ENCODE data around the gene MSI1. TPM values are rescaled to one million over a fixed set of nuclear protein-coding genes. Genes with fewer than 3 reads are reported as not detected.

Gene MSI1
- total RNA-seq, 3 donors from 2014 or later (not counting 1 experiment from before 2014, with no cell fraction given), result not detected

DNA sequence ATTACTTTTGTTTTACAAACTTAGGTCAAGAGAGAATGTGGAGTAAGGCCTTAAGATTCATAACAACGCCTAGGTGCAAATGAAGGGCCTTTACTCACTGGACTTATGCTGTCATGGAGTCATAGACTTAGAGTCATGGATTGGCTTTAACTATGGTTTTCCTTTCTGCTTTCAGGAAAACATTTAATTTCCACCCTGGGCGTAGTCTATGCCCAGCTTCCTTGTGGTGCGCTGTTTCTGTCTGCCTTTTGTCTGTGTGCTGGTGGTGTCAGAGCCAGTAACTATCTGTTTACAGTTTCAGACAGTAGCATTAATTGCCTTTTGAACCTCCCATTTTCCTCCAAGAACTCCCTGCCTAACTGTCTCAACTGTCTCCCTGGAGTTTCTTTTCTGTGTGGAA, 37.1 kb upstream of the MSI1 start:
- H3K4me3 ChIP-seq (ENCODE audit: low read length), result no peak overlapping the region
- Mint-ChIP-seq H3K27ac (no peak overlapping the region), H3K36me3 (no peaks in the 10 kb centered on the region), H3K9me3 (no peaks in the 10 kb centered on the region), H3K27me3 (ENCODE audit: low read depth in 2 of 2) (peaks cover 0 to 5% of the 10 kb centered on the region in 2 donors), H3K4me1 (peaks cover 0 to 6% of the 10 kb centered on the region in 2 donors), H3K4me3 (no peak overlapping the region)
- WGBS (ENCODE audit: insufficient coverage), result 94% methylated on average over 3 of the region's 3 CpGs
- no peaks in the 10 kb centered on the region for H3K36me3 ChIP-seq (ENCODE audit: control insufficient read depth, insufficient read depth, low read length)
- H3K9me3 ChIP-seq (ENCODE audit: control insufficient read depth, insufficient read depth, low read length), result no peaks in the 10 kb centered on the region
- DNase-seq (no peak), ATAC-seq (no peak)
- no peaks in the 10 kb centered on the region for H3K4me1 ChIP-seq (ENCODE audit: control insufficient read depth, insufficient read depth, low read length)
- intact Hi-C loops (cut with micrococcal nuclease), result no loop called here
- TF ChIP-seq, protein P1, sequence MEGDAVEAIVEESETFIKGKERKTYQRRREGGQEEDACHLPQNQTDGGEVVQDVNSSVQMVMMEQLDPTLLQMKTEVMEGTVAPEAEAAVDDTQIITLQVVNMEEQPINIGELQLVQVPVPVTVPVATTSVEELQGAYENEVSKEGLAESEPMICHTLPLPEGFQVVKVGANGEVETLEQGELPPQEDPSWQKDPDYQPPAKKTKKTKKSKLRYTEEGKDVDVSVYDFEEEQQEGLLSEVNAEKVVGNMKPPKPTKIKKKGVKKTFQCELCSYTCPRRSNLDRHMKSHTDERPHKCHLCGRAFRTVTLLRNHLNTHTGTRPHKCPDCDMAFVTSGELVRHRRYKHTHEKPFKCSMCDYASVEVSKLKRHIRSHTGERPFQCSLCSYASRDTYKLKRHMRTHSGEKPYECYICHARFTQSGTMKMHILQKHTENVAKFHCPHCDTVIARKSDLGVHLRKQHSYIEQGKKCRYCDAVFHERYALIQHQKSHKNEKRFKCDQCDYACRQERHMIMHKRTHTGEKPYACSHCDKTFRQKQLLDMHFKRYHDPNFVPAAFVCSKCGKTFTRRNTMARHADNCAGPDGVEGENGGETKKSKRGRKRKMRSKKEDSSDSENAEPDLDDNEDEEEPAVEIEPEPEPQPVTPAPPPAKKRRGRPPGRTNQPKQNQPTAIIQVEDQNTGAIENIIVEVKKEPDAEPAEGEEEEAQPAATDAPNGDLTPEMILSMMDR (IDR thresholded peaks at IDR 0.05), result no peak
- peaks cover 2% of the 10 kb centered on the region for H3K27me3 ChIP-seq (ENCODE audit: control insufficient read depth, insufficient read depth, low read length)
- no peak overlapping the region for H3K27ac ChIP-seq (ENCODE audit: low read length)

DNA sequence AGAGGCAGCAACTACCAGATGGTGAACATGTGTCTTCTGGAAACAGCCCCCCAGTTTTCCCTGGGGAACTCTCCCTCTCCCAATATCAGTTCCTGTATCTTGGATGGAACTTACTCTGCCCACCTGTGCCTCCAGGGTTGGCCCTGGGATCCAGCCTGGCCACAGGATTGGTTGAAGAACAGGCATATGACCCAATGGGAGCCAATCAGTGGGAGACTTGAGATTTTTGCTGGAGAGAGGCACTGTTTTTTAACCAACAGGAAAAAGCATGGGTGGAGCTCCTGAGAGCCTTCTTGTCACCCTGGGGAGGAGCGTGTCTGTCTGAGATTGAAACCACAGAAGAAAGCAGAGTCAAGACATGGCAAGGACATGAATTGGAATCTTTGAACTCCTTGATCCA, 35.3 kb upstream of the MSI1 start:
- H3K4me1 Mint-ChIP-seq, result peaks cover 0 to 6% of the 10 kb centered on the region in 2 donors
- TF ChIP-seq, protein P1 (IDR thresholded peaks at IDR 0.05), result no peak
- H3K27me3 Mint-ChIP-seq (ENCODE audit: low read depth in 2 of 2), result peaks cover 7 to 13% of the 10 kb centered on the region in 2 donors
- no peak overlapping the region for H3K27ac ChIP-seq (ENCODE audit: low read length)
- 41% methylated on average over 1 of the region's 1 CpG for WGBS (ENCODE audit: insufficient coverage)
- H3K27me3 ChIP-seq (ENCODE audit: control insufficient read depth, insufficient read depth, low read length), result peaks cover 4% of the 10 kb centered on the region
- no peak overlapping the region for H3K4me3 Mint-ChIP-seq
- no peaks in the 10 kb centered on the region for H3K9me3 ChIP-seq (ENCODE audit: control insufficient read depth, insufficient read depth, low read length)
- H3K4me1 ChIP-seq (ENCODE audit: control insufficient read depth, insufficient read depth, low read length), result no peaks in the 10 kb centered on the region
- H3K36me3 Mint-ChIP-seq, result no peaks in the 10 kb centered on the region
- H3K4me3 ChIP-seq (ENCODE audit: low read length), result no peak overlapping the region
- H3K9me3 Mint-ChIP-seq, result no peaks in the 10 kb centered on the region
- no peaks in the 10 kb centered on the region for H3K36me3 ChIP-seq (ENCODE audit: control insufficient read depth, insufficient read depth, low read length)
- ATAC-seq (no peak), DNase-seq (no peak)
- intact Hi-C loops (cut with micrococcal nuclease), result no loop called here
- no peak overlapping the region for H3K27ac Mint-ChIP-seq

DNA sequence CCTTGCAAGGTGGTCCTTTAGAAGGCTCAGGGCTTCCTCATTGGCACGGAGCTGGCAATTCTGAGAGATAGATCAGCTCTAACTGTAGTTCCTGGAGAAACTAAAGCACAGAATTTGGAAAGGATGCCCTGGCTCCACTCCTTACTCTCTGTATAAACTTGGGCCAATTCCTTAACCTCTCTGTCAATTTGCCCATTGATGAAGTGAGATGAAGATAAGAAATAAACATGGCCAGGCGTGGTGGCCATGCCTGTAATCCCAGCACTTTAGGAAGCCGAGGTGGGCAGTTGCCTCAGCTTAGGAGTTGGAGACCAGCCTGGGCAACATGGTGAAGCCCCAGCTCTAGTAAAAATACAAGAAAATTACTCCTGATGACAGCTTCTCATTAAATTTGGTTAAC, 34.9 kb upstream of the MSI1 start:
- Histone ChIP-seq H3K27ac (ENCODE audit: low read length) (no peak overlapping the region), H3K4me1 (ENCODE audit: control insufficient read depth, insufficient read depth, low read length) (no peaks in the 10 kb centered on the region), H3K9me3 (ENCODE audit: control insufficient read depth, insufficient read depth, low read length) (no peaks in the 10 kb centered on the region), H3K27me3 (ENCODE audit: control insufficient read depth, insufficient read depth, low read length) (peaks cover 4% of the 10 kb centered on the region), H3K36me3 (ENCODE audit: control insufficient read depth, insufficient read depth, low read length) (no peaks in the 10 kb centered on the region), H3K4me3 (ENCODE audit: low read length) (no peak overlapping the region)
- intact Hi-C loops (cut with micrococcal nuclease), result no loop called here
- 92% methylated on average over 3 of the region's 3 CpGs for WGBS (ENCODE audit: insufficient coverage)
- TF ChIP-seq, protein P1 (IDR thresholded peaks at IDR 0.05), result no peak
- peaks cover 7 to 13% of the 10 kb centered on the region in 2 donors for H3K27me3 Mint-ChIP-seq (ENCODE audit: low read depth in 2 of 2)
- H3K4me1 Mint-ChIP-seq, result peaks cover 0 to 6% of the 10 kb centered on the region in 2 donors
- no peaks in the 10 kb centered on the region for H3K9me3 Mint-ChIP-seq
- no peak overlapping the region for H3K27ac Mint-ChIP-seq
- DNase-seq (no peak), ATAC-seq (no peak)
- H3K36me3 Mint-ChIP-seq, result no peaks in the 10 kb centered on the region
- H3K4me3 Mint-ChIP-seq, result no peak overlapping the region

DNA sequence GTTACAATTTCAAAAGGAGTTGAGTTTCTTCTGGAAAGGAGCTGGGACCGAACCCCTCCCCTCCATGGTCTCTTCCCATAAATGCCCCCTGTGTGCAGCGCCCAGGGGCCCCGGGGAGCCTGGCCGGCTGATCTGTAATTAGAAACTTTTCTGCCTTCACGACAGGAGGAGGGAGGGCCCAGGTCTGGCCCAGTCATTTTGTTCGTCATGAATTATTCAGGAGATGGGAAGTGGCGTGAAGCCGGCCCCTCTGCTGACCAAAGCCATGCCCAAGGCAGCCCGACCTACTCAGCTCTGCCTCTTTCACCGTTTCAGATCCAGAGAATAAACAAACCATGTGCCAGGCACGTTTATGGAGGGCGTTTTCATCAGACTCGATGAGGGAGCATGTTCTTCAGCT, 33.3 kb upstream of the MSI1 start:
- H3K4me3 ChIP-seq (ENCODE audit: low read length), result no peak overlapping the region
- H3K27me3 ChIP-seq (ENCODE audit: control insufficient read depth, insufficient read depth, low read length), result peaks cover 4% of the 10 kb centered on the region
- TF ChIP-seq, protein P1 (IDR thresholded peaks at IDR 0.05), result no peak
- Mint-ChIP-seq H3K9me3 (no peaks in the 10 kb centered on the region), H3K27ac (no peak overlapping the region), H3K4me3 (no peak overlapping the region), H3K36me3 (no peaks in the 10 kb centered on the region), H3K27me3 (ENCODE audit: low read depth in 2 of 2) (peaks cover 7 to 18% of the 10 kb centered on the region in 2 donors), H3K4me1 (peaks cover 0 to 6% of the 10 kb centered on the region in 2 donors)
- ATAC-seq (no peak), DNase-seq (no peak)
- H3K4me1 ChIP-seq (ENCODE audit: control insufficient read depth, insufficient read depth, low read length), result no peaks in the 10 kb centered on the region
- H3K27ac ChIP-seq (ENCODE audit: low read length), result no peak overlapping the region
- no peaks in the 10 kb centered on the region for H3K36me3 ChIP-seq (ENCODE audit: control insufficient read depth, insufficient read depth, low read length)
- intact Hi-C loops (cut with micrococcal nuclease), result no loop called here
- H3K9me3 ChIP-seq (ENCODE audit: control insufficient read depth, insufficient read depth, low read length), result no peaks in the 10 kb centered on the region
- 67% methylated on average over 13 of the region's 13 CpGs for WGBS (ENCODE audit: insufficient coverage)

Data from natural killer cell (primary cell).